HG03571 (cell line): ENCODE results near the gene RPA1.
"Not testable (repeated sequence)": the region's sequence is repeated elsewhere in the genome, so short reads cannot be mapped to it uniquely, and the experiment has no call there.

Experiments
- ATAC-seq: cut with Tn5 transposase; IDR thresholded peaks from one replicate; pipeline ENCODE4 v1.9.1; 2021; ENCODE audit not compliant: unreplicated experiment

The RPA1 gene

DNA sequence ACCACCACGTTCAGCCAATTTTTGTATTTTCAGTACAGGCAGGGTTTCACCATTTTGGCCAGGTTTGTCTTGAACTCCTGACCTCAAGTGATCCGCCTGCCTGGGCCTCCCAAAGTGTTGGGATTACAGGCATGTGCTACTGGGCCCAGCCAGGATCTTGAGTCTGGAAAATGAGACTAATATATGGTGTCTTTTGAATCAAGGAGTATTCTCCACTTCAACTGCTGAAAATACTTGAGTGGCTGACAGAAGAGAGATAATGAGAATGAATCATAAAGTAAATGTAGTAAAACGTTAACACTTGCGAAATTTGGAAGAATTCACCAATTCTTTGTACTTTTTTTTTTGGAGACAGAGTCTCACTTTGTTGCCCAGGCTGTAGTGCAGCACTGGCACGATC lies 16.7 kb upstream of the RPA1 start:
- no peak for ATAC-seq

DNA sequence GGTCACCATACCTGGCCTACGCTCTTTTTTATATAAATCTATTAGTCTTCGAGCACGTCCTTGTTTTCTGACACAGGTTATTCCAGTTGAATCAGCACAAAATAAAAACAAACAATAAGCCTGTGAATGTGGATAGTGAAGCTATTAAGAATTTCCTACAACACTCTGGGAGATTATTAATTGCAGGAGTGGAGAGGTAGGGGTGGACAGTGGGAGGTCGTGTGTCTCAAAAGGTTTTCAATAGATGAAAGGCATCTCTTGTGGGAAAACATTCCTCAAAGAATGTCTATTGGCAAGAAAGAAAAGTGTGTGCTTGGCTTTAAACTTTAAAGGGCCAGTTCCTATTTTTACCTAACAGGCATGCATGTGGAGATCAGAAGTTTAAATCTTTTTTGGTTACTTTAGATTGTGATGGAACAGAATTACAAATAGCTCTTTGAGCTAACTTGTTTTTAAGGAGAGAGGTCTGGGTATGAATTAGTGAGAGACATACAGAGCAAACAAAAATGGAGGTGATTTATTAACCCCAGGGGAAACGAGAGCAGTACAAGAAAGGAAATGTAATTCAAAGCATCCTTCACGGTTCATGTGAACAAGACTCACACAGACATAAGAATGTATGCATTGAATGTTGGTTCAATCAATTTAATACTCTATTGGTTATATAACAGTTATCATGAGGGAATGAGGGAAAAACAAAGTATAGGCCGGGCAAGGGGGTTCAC lies 9.1 kb upstream of the RPA1 start:
- ATAC-seq, result peak; percentile 69

DNA sequence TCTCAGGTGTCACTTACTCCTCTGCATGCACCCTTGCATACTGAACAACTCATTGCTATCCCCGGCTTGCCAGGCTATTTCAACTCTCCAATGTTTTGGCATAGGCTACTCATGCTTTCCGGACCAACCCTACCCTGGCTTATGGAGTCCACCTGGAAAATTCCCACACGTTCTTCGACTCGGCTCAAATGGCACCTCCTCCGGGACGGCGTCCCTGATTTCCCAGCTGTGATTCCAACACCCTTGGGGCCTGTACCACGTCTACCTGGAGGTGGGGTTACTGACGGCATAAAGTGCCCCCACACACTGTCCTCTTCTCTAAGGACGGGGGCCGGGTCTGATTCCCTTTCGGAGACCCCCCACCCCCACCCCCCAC lies 601 bp upstream of the RPA1 start:
- ATAC-seq, result no peak

DNA sequence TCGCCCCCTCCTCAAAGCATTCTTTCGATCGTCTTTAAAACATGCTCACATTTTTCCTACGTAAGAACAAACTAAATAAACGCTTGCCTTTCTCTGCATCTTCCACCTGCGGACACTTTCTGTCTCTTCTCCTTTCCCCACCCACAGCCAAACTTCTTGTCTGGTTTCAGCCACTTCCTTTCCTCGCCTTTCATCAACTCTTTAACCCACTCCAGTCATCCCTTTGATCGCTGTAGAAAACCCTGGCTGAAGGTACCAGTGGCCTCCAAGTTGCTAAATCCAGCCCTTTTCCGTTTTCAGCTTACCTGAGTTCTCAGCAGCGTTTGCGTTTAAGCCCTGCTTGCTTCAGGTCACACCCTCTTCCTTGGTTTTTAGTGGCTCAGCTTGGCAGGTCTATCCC lies 483 bp downstream of the RPA1 start:
- no peak for ATAC-seq

DNA sequence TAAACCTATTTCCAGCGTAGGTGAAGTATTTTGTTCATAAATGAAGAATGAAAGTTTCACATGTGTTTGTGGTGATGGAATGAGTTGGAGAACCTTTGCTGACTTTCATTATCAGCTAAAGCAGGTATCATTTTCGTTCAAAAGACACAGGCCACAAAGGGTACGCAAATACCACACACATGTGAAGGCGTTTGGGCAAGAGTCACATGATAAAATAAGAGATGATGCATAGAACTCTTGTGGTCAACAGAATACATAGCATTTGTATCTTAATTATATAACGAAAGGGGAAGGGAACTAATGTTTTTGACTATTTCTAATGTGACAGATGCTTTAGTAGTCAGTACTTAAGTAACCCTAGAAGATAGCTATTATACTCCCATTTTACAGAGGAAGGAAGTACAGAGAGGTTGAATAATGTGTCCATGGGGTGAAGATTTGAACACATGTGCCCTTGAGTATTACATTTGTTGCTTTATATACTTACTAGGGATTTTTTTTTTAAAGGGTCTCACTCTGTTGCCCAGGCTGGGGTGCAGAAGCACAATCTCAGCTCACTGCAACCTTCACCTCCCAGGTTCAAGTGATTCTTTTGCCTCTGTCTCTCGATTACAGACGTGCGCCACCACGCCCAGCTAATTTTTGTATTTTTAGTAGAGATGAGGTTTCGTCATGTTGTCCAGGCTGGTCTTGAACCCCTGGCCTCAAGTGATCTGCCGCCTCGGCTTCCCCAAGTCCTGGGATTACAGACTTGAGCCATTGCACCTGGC lies 4.8 kb downstream of the RPA1 start:
- ATAC-seq, result no peak

DNA sequence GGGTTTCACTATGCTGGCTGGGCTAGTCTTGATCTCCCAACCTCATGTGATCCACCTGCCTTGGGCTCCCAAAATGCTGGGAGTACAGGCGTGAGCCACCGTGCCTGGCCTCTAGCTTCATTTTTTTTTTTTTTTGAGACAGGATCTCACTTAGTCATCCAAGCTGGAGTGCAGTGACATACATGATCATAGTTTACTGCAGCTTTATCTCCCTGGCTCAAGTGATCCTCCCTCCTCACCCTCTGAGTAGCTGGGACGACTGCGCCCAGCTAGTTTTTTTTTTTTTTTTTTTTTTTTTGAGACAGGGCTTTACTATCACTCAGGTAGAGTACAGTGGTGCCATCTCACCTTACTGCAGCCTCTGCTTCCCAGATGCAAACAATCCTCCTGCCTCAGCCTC lies 9.7 kb downstream of the RPA1 start:
- no peak for ATAC-seq

- no peak for ATAC-seq
Observed at GRCh38 chr17:1843947-1844346, 14.1 kb downstream of the RPA1 start.

GRCh38 chr17:1847191-1847590 lies 17.4 kb downstream of the RPA1 start:
- no peak for ATAC-seq

GRCh38 chr17:1852327-1852726 lies 22.5 kb downstream of the RPA1 start:
- ATAC-seq, result no peak

GRCh38 chr17:1853698-1854097 lies 23.9 kb downstream of the RPA1 start:
- ATAC-seq, result no peak

DNA sequence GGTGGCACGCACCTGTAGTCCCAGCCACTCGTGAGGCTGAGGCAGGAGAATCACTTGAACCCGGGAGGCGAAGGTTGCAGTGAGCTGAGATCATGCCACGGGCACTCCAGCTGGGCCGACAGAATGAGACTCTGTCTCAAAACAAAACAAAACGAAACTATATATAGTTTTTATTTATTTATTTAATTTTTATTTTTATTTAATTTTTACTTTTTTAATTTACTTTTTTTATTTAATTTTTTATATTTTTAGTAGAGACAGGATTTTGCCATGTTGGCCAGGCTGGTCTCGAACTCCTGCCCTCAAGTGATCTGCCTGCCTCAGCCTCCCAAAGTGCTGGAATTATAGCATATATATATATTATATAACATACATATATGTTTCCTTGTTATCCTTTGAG lies 26.7 kb downstream of the RPA1 start:
- not testable (repeated sequence) for ATAC-seq

GRCh38 chr17:1860978-1861377 lies 31.2 kb downstream of the RPA1 start:
- no peak for ATAC-seq

DNA sequence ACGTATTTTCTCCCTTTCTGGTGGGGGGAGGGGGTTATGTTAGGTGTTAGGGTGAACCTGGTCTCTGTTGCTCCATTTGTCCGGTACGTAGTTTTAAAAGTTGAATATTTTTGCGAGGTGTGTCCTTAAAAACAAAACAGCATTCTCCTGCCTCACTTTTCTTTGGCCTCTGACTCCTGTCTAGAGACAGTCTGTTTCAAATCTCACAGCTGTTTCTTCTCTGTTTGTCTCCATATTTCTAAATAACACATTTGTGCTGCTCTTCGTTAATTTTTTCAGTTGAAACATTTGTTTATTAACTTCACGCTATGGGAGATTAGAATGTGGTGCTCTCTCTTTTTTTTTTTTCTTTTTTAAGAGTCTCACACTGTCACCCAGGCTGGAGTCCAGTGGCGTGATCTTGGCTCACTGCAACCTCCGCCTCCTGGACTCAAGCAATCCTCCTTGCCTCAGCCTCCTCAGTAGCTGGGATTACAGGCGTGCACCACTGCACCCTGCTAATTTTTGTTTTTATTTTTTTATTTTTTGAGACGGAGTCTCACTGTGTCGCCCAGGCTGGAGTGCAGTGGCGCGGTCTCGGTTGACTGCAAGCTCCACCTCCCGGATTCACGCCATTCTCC lies 31.7 kb downstream of the RPA1 start:
- ATAC-seq, result no peak

DNA sequence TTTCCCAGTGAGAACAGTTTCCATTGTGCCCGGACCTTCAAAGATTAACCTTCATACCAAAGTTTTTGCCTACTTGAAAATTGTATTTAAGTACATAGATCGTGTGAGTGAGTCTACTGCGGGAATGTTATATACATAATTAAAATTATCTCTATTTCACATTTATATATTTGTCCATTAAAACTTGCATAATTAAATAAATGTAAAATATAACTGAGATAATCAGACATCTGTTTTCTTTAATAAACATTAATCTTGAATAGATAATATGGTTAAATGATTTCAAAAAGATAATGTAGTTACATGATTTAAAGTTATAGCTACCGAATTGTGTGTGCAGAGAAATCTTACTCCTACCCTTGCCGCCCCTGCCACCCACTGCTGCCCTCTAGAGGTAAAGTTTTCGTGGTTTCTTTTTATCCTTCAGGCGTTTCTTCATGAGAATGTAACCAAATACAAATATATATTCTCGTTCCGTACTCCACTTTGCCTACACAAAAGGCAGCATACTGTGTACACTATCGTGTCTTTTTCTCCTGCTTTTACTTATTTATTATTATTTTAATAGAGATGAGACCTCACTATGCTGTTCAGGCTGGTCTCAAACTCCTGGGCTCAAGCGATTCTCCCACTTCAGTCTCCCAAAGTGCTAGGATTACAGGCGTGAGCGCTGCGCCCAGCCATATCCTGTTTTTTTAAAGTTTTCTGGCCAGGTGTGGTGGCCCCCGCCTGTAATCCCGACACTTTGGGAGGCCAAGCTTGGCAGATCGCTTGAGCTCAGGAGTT lies 35.6 kb downstream of the RPA1 start:
- no peak for ATAC-seq

DNA sequence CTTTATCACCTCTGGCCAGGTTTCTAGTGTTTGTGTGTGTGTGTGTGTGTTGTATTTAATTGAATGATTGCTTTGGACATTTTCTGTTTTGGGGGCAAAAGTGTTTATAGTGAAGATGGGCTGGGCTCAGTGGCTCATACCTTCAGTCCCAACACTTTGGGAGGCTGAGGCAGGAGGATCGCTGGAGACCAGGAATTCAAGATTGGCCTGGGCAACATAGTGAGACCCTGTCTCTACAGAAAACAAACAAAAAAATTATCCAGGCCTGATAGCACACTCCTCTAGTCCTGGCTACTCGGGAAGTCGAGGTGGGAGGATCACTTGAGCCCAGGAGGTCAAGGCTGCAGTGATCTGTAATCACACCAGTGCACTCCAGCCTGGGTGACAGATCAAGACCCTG lies 37.5 kb downstream of the RPA1 start:
- no peak for ATAC-seq

DNA sequence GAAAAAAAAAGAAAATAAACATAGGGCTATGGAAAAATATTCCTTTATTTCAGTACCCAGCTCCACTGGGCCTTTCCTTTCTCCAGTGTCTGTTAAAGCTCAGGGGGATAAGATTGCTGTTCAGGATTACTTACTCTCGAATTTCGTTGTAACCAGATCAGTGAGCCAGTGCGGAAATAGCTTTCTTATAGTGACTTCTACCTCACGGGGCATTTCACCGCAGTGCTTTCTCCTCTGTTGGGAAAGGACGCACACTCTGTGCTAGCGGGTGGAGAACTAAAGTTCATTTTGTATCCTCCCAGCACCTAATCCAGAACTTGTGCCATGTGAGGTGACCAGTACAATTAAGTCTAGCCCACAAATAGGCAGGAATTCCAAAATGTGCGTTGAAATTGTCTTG lies 38.3 kb downstream of the RPA1 start:
- no peak for ATAC-seq

DNA sequence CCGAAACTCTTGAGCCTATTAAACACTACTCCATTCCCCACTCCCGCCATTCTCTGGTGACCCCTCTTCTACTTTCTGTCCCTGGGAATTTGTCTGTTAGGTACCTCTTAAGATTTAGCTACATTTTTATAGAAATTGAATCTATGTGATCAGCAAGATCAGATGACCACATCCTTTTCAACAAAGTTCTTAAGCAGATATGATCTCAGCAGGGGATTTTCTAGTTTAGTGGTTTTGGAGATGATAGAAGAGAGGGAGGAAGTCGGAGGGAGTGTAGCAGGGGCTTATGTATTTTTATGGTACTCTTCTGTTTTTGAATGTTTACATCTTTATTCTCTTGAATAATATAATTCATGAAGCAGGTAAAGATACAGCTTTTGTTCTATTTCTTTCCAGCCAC lies 40.8 kb downstream of the RPA1 start:
- ATAC-seq, result no peak

GRCh38 chr17:1871756-1872155 lies 42.0 kb downstream of the RPA1 start:
- no peak for ATAC-seq

DNA sequence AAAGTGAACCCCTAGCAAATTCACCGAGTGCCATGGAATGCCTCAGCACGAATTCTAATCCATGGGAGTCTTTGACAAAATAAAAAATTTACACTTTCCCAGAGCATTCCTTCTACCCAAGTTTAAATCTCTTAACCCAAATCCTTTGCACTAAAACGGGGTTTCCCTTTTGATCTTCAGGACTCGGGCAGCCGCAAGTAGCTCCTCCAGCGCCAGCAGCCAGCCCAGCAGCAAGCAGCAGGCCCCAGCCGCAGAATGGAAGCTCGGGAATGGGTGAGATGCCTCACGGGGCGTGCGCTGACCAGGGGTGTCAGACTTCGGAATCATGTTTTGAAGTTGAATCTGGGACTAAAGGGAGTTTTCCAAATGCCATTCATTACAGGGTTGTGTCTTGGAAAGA lies 42.4 kb downstream of the RPA1 start:
- ATAC-seq, result no peak

DNA sequence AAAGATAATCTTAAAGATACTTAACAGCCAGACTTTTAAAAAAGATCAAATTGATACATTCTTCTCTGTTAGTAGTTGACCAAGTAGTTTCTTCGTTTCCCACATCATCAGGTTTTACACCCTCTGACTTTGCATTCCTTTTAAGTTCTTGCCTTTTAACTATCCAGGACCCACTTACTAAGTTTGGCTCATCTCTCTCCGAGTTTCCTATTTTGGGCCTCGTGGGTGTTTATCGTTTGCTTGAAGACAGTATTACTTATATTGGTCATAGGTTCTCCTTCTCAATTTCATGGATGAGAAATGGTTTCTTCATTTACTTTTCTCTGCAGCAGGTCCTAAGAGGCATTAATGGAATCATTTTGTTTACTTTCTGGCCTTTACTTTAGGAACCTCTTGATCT lies 43.2 kb downstream of the RPA1 start:
- ATAC-seq, result no peak

DNA sequence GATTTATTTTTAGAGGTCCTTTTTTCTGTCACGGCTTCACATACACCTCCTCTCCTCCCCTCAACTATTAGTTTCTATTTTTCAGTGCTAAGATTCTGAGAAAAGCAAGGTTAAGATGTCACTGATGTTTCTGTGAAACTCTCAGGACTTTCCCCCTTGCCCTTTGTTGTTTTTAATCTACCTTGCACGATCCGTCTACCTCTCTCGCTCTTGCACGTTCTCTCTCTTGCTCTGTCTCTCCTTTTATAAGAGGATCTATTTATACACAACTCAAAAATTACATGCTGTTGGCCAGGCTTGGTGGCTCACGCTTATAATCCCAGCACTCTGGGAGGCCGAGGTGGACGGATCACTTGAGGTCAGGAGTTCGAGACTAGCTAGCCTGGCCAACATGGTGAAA lies 43.6 kb downstream of the RPA1 start:
- ATAC-seq, result no peak

DNA sequence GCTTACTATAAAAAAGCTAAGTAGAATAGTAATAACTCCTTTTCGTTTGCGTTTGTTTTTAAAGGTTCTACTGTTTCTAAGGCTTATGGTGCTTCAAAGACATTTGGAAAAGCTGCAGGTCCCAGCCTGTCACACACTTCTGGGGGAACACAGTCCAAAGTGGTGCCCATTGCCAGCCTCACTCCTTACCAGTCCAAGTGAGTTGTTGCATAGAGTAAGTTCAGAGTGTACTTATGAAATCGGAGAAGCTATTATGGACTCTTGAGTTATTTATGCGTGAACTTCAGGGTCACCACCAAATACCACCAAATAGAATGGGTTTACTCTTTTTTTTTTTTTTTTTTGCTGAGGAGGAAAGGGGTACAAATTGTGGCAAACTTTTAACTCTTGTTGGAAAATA lies 45.8 kb downstream of the RPA1 start:
- no peak for ATAC-seq
